GM23248 (cell line): ENCODE data around the gene ENOX1.

ENCODE experiments used
- EZH2 ChIP-seq: fragments of 200-600 bp; sonication (generic); IDR thresholded peaks from 2 replicates; pipeline ENCODE4 v1.6.1; 2018; ENCODE audit warnings: antibody characterized with exemption, mild to moderate bottlenecking; ENCODE audit not compliant: insufficient read depth, poor library complexity, severe bottlenecking
- EZH2phosphoT487 ChIP-seq: fragments of 200-600 bp; sonication (generic); IDR thresholded peaks from 2 replicates; pipeline ENCODE4 v1.6.1; 2018; ENCODE audit warnings: antibody characterized with exemption, moderate library complexity, mild to moderate bottlenecking, low read depth; ENCODE audit not compliant: insufficient read depth

DNA sequence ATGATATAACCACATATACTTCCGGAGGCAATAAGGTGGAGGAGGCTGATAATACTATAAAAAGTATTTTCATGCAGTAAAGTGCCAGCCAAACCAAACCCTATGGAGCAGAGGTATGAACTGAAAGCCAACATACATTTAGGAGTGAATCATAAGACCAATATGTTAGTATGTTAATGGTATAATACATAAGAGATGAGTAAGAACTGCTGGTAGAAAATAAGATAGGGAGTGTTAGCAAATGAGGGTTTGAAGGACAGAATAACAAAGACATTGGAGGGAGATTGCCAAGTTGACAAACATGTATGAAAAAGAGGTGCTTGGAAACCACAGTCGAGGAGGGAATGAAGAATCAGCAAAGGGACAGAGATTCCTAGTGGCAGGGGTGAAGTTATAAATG lies 10.8 kb downstream of the ENOX1 start:
- TF ChIP-seq EZH2 (no peak), EZH2phosphoT487 (no peak)
